ENCODE results near the gene MAP4K2. TPM values are rescaled to one million over a fixed set of nuclear protein-coding genes. Genes with fewer than 3 reads are reported as not detected.

MAP4K2 gene
- total and polyA plus RNA-seq, 4 donors = 15.0 to 41.8 (median 23.8) TPM

- WGBS, 2 donors = 82 to 86% methylated on average over 19 of the region's 19 CpGs
- Histone ChIP-seq H3K9ac (ENCODE audit: insufficient read depth in 1 of 2, low read length in 2 of 2) (no peak overlapping the region), H3K9me3 (ENCODE audit: control insufficient read depth in 4 of 4, insufficient read depth in 3 of 4, low read length in 3 of 4) (no peaks in the 10 kb centered on the region), H3K36me3 (ENCODE audit: control insufficient read depth in 4 of 4, insufficient read depth in 4 of 4, low read length in 4 of 4) (peaks cover 0 to 18% (median 1%) of the 10 kb centered on the region in 4 donors), H3K27me3 (ENCODE audit: control insufficient read depth in 3 of 3, insufficient read depth in 3 of 3, low read length in 2 of 3) (no peaks in the 10 kb centered on the region), H3K27ac (ENCODE audit: low read depth in 1 of 2, low read length in 1 of 2) (peak overlapping the region; percentile 61 to 66), H3K4me3 (no peak overlapping the region), H3K4me1 (ENCODE audit: control insufficient read depth in 5 of 5, insufficient read depth in 5 of 5, low read length in 5 of 5) (peaks cover 0 to 30% (median 4%) of the 10 kb centered on the region in 5 donors)
- no peak for ATAC-seq (ENCODE audit: insufficient read depth, low FRiP score)
- TF ChIP-seq, protein P1, sequence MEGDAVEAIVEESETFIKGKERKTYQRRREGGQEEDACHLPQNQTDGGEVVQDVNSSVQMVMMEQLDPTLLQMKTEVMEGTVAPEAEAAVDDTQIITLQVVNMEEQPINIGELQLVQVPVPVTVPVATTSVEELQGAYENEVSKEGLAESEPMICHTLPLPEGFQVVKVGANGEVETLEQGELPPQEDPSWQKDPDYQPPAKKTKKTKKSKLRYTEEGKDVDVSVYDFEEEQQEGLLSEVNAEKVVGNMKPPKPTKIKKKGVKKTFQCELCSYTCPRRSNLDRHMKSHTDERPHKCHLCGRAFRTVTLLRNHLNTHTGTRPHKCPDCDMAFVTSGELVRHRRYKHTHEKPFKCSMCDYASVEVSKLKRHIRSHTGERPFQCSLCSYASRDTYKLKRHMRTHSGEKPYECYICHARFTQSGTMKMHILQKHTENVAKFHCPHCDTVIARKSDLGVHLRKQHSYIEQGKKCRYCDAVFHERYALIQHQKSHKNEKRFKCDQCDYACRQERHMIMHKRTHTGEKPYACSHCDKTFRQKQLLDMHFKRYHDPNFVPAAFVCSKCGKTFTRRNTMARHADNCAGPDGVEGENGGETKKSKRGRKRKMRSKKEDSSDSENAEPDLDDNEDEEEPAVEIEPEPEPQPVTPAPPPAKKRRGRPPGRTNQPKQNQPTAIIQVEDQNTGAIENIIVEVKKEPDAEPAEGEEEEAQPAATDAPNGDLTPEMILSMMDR (IDR thresholded peaks at IDR 0.05; ENCODE audit: control extremely low read depth, extremely low read depth) = no peak
- DNase-seq = peak; percentile 33 to 78 (median 54)
These were observed 46.8 kb upstream of the MAP4K2 start for GRCh38 chr11:64849598-64850356.

DNA sequence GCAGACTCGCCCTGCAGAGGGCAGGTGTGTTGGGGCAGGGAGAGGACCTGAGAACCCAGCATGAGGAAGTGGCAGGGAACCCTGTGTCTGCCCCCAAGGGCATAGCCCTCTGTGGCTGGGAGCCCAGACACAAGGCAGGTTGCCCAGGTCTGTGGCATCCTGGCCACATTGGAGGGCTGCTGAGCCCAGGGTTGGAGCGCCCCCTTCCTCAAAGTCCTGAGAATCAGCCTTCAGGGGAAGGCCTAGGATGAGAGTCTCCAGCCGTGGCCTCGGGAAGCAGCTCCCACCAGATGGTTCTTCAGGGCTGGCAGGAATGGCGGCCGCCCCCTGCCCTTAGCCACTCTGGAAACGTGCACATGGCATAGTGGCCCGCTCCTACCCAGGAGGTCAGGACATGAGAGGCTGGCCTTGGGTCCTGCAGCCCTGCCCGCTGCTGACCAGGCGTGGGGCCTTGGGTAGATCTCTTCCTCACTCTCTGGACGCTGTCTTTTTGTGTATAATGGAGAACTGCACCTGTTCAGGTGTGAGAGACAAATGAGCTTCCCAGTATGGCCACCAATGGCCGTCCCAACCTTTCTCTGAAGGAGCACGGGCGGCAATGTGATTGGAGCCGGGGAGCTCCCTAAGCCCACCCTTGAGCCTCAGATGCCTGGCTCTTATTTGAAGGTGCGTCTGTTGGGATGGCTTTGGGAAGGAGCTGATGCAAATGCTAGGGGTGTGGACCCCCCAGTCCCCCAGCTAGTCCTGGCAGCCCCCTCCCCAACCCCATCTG lies 46.0 kb upstream of the MAP4K2 start:
- TF ChIP-seq, protein P1 (IDR thresholded peaks at IDR 0.05; ENCODE audit: control extremely low read depth, extremely low read depth) = no peak
- DNase-seq (no peak), ATAC-seq (ENCODE audit: insufficient read depth, low FRiP score) (no peak)
- no peak overlapping the region for H3K4me3 ChIP-seq
- no peaks in the 10 kb centered on the region for H3K27me3 ChIP-seq (ENCODE audit: control insufficient read depth in 3 of 3, insufficient read depth in 3 of 3, low read length in 2 of 3)
- H3K4me1 ChIP-seq (ENCODE audit: control insufficient read depth in 5 of 5, insufficient read depth in 5 of 5, low read length in 5 of 5) = peaks cover 0 to 23% (median 4%) of the 10 kb centered on the region in 5 donors
- 83% methylated on average over 15 to 16 of the region's 16 CpGs for WGBS, 2 donors
- peaks cover 0 to 13% (median 1%) of the 10 kb centered on the region in 4 donors for H3K36me3 ChIP-seq (ENCODE audit: control insufficient read depth in 4 of 4, insufficient read depth in 4 of 4, low read length in 4 of 4)
- H3K9me3 ChIP-seq (ENCODE audit: control insufficient read depth in 4 of 4, insufficient read depth in 3 of 4, low read length in 3 of 4) = no peaks in the 10 kb centered on the region
- H3K27ac ChIP-seq (ENCODE audit: low read depth in 1 of 2, low read length in 1 of 2) = peak overlapping the region in 1 of 2 donors; percentile 48
- no peak overlapping the region for H3K9ac ChIP-seq (ENCODE audit: insufficient read depth in 1 of 2, low read length in 2 of 2)

- no peak for ATAC-seq (ENCODE audit: insufficient read depth, low FRiP score)
- TF ChIP-seq, protein P1 (IDR thresholded peaks at IDR 0.05; ENCODE audit: control extremely low read depth, extremely low read depth) = no peak
These were observed 45.3 kb upstream of the MAP4K2 start for GRCh38 chr11:64848214-64848825.

More at GRCh38 chr11:64848214-64848825, 45.3 kb upstream of the MAP4K2 start:
- Histone ChIP-seq H3K27me3 (ENCODE audit: control insufficient read depth in 3 of 3, insufficient read depth in 3 of 3, low read length in 2 of 3) (no peaks in the 10 kb centered on the region), H3K36me3 (ENCODE audit: control insufficient read depth in 4 of 4, insufficient read depth in 4 of 4, low read length in 4 of 4) (peaks cover 0 to 8% (median under 1%) of the 10 kb centered on the region in 4 donors), H3K4me3 (no peak overlapping the region), H3K4me1 (ENCODE audit: control insufficient read depth in 5 of 5, insufficient read depth in 5 of 5, low read length in 5 of 5) (peaks cover 0 to 23% (median 4%) of the 10 kb centered on the region in 5 donors), H3K27ac (ENCODE audit: low read depth in 1 of 2, low read length in 1 of 2) (peak overlapping the region in 1 of 2 donors; percentile 37), H3K9me3 (ENCODE audit: control insufficient read depth in 4 of 4, insufficient read depth in 3 of 4, low read length in 3 of 4) (no peaks in the 10 kb centered on the region), H3K9ac (ENCODE audit: insufficient read depth in 1 of 2, low read length in 2 of 2) (no peak overlapping the region)
- no peak for DNase-seq
- 83 to 89% methylated on average over 6 of the region's 6 CpGs for WGBS, 2 donors

All from lung (tissue), 12 donors.